Fibroblast of gingiva (primary cell): ENCODE measurements around the gene CAMTA1.

Source experiments
- DNase-seq: peaks from one replicate; pipeline ENCODE4 v3.0.0-alpha.2; 2011; ENCODE audit warnings: low read depth

Gene CAMTA1

GRCh38 chr1:7614576-7615074 is 829.4 kb downstream of the CAMTA1 start:
- DNase-seq = no peak

- no peak for DNase-seq
Observed at GRCh38 chr1:7615138-7615537, 829.9 kb downstream of the CAMTA1 start.

- DNase-seq = no peak
Observed at GRCh38 chr1:7616076-7616832, 831.0 kb downstream of the CAMTA1 start.

- no peak for DNase-seq
Observed at GRCh38 chr1:7616953-7617352, 831.7 kb downstream of the CAMTA1 start.

- DNase-seq = no peak
Observed at GRCh38 chr1:7617826-7618225, 832.6 kb downstream of the CAMTA1 start.

- DNase-seq = no peak
Observed at GRCh38 chr1:7620196-7620595, 834.9 kb downstream of the CAMTA1 start.

GRCh38 chr1:7621334-7622219 is 836.3 kb downstream of the CAMTA1 start:
- DNase-seq = no peak

GRCh38 chr1:7623842-7624241 is 838.6 kb downstream of the CAMTA1 start:
- DNase-seq = no peak

- DNase-seq = no peak
Observed at GRCh38 chr1:7624791-7625355, 839.6 kb downstream of the CAMTA1 start.

- DNase-seq = no peak
Observed at GRCh38 chr1:7625401-7625800, 840.1 kb downstream of the CAMTA1 start.

- DNase-seq = no peak
Observed at GRCh38 chr1:7628273-7628672, 843.0 kb downstream of the CAMTA1 start.

GRCh38 chr1:7629011-7629410 is 843.8 kb downstream of the CAMTA1 start:
- DNase-seq = no peak

GRCh38 chr1:7629465-7630195 is 844.4 kb downstream of the CAMTA1 start:
- DNase-seq = no peak

GRCh38 chr1:7630378-7630777 is 845.1 kb downstream of the CAMTA1 start:
- DNase-seq = no peak

GRCh38 chr1:7632176-7632575 is 846.9 kb downstream of the CAMTA1 start:
- no peak for DNase-seq

GRCh38 chr1:7632681-7633080 is 847.4 kb downstream of the CAMTA1 start:
- DNase-seq = no peak

- DNase-seq = no peak
Observed at GRCh38 chr1:7633506-7634245, 848.4 kb downstream of the CAMTA1 start.

GRCh38 chr1:7634546-7635240 is 849.4 kb downstream of the CAMTA1 start:
- DNase-seq = no peak

- no peak for DNase-seq
Observed at GRCh38 chr1:7636795-7637526, 851.7 kb downstream of the CAMTA1 start.

- DNase-seq = no peak
Observed at GRCh38 chr1:7638078-7638477, 852.8 kb downstream of the CAMTA1 start.
